Measurements from ENCODE around the gene PDE8A.
A peak's percentile ranks its signal among the peaks of the same experiment; 100 is the strongest.
"Not testable (repeated sequence)": the region's sequence is repeated elsewhere in the genome, so short reads cannot be mapped to it uniquely, and the experiment has no call there.

The PDE8A gene

DNA sequence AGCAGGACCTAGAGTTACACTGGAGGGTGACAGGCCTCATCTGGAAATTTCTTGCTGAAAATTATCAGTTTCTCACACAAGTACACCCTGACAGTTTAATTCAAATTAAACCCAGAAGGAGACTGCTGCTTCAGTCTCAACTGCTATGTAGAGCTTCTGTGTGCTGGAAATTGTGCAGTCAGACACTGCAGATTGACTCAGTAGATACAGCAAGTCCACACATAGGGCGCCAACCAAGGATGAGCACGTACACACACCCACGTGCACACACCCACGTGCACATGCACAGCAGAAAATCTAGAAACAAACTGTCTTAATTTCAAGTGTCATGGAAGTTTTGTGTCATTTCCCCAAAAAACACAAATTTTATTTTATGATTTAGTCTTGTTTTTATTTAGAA is 192.9 kb downstream of the PDE8A start:
- TF ChIP-seq, protein P1, sequence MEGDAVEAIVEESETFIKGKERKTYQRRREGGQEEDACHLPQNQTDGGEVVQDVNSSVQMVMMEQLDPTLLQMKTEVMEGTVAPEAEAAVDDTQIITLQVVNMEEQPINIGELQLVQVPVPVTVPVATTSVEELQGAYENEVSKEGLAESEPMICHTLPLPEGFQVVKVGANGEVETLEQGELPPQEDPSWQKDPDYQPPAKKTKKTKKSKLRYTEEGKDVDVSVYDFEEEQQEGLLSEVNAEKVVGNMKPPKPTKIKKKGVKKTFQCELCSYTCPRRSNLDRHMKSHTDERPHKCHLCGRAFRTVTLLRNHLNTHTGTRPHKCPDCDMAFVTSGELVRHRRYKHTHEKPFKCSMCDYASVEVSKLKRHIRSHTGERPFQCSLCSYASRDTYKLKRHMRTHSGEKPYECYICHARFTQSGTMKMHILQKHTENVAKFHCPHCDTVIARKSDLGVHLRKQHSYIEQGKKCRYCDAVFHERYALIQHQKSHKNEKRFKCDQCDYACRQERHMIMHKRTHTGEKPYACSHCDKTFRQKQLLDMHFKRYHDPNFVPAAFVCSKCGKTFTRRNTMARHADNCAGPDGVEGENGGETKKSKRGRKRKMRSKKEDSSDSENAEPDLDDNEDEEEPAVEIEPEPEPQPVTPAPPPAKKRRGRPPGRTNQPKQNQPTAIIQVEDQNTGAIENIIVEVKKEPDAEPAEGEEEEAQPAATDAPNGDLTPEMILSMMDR (IDR thresholded peaks at IDR 0.05; ENCODE audit: low read depth, low read length, missing control alignments), result no peak
- H3K4me3 ChIP-seq (replicated peaks; ENCODE audit: low read depth, low read length), result no peak overlapping the region
- no peak for DNase-seq (ENCODE audit: extremely low read depth, low read depth)

DNA sequence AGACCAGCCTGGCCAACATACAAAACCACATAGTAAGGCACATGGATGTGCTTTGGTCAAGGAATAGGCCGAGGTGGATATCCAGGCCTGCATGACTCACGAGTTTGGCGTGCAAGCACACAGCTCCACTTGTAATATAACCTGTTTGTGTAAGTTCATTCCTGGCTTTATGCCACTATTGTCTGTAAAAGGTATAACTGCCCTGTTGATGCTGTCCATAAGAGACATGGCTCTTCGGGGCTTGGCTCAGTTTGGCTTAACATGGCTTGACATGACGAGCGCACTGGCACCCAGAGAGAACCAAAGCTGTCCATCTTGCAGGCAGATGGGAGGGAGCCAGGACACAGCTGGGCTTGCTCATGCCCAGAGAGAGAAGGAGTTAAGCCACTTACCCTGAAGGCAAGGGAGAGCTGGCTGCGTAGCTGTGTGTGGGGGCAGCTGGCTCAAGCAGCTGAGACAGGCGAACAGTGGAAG is 195.4 kb downstream of the PDE8A start:
- not testable (repeated sequence) for H3K4me3 ChIP-seq (replicated peaks; ENCODE audit: low read depth, low read length)
- DNase-seq (ENCODE audit: extremely low read depth, low read depth), result peak; percentile 77

DNA sequence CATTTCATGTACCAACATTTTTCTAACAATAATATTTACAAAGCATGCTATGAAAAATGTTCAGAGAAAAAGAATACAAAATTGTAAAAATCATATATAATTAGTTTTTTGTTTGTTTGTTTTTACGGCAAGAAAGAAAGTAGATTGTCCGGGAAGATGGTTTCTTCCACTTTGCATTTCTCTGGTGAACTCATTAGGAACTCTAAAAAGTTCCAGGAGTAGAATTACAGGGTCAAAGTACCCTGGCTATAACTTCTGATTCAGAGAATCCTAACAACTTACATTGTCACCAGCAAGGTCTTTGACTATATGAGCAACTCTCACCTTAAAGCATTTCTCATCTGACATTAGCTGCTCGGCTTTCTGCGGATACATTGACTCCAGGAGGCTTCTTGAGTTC is 196.7 kb downstream of the PDE8A start:
- TF ChIP-seq, protein P1 (IDR thresholded peaks at IDR 0.05; ENCODE audit: low read depth, low read length, missing control alignments), result no peak
- no peak overlapping the region for H3K4me3 ChIP-seq (replicated peaks; ENCODE audit: low read depth, low read length)
- DNase-seq (ENCODE audit: extremely low read depth, low read depth), result no peak

DNA sequence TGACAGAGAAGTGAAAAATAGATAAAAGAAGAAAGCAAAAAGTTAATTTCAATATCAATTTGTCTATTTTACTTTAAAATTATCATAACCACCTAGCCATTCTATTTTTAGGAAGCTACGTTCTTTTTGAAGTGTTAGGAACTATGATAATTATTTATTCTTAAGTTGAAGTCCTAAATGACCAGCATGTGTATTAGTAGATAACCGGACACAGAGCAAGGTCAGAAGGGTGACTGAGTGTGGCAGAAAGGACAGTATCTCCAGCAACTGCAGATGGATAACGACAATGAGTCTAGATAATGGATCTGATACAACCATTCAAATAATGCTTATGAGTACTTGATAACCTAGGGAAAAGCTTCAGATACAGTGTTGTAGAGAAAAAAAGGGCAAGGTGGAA is 198.0 kb downstream of the PDE8A start:
- no peak for DNase-seq (ENCODE audit: extremely low read depth, low read depth)
- TF ChIP-seq, protein P1 (IDR thresholded peaks at IDR 0.05; ENCODE audit: low read depth, low read length, missing control alignments), result no peak
- H3K4me3 ChIP-seq (replicated peaks; ENCODE audit: low read depth, low read length), result no peak overlapping the region

DNA sequence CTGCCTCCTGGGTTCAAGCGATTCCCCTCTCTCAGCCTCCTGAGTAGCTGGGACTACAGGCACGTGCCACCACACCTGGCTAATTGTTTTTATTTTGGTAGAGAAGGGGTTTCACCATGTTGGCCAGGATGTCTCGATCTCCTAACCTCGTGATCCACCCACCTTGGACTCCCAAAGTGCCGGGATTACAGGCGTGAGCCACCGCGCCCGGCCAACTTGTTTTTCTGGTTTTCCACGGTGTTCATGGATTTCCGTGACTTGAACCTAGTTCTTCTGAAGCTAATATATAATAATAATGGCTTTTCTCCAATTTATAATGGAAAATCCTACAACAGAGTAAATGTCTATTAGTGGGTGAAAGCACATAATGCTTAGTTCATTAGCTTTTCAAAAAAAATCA is 203.7 kb downstream of the PDE8A start:
- DNase-seq (ENCODE audit: extremely low read depth, low read depth); H3K4me3 ChIP-seq (replicated peaks; ENCODE audit: low read depth, low read length): not testable (repeated sequence)

DNA sequence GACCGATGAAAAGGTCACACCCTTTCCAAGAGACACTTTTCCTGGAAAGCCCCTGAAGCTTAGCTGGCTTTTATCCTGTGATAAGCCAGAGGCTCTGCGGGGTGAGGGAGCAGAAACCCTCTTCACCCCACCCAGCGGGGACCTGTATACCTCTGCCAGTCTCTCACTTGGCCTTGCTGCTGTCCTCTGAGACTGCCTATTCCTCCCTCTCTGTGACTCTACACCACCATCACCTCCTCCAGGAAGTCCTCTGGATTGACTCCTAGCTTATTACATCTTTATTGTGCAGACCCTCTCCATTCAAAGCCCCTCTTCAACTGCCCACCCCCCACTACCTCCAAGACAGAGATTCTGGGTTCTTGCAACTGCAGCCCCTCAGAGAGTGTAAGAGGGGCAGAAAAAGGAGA is 206.5 kb downstream of the PDE8A start:
- not testable (repeated sequence) for H3K4me3 ChIP-seq (replicated peaks; ENCODE audit: low read depth, low read length); DNase-seq (ENCODE audit: extremely low read depth, low read depth)
